GM18505 (cell line): ENCODE results near the gene ACP4.

Experiments
- ATAC-seq: cut with Tn5 transposase; IDR thresholded peaks from one replicate; pipeline ENCODE4 v1.9.1; 2021; ENCODE audit not compliant: unreplicated experiment
- POLR2A ChIP-seq: IDR thresholded peaks from 4 replicates; pipeline ENCODE4 v1.6.1; 2011; ENCODE audit warnings: borderline replicate concordance; ENCODE audit not compliant: insufficient read depth, insufficient read length; ENCODE audit errors: extremely low read depth

ACP4 gene

GRCh38 chr19:50790922-50791467 lies 780 bp downstream of the ACP4 start:
- ATAC-seq = no peak
- no peak for TF ChIP-seq POLR2A

DNA sequence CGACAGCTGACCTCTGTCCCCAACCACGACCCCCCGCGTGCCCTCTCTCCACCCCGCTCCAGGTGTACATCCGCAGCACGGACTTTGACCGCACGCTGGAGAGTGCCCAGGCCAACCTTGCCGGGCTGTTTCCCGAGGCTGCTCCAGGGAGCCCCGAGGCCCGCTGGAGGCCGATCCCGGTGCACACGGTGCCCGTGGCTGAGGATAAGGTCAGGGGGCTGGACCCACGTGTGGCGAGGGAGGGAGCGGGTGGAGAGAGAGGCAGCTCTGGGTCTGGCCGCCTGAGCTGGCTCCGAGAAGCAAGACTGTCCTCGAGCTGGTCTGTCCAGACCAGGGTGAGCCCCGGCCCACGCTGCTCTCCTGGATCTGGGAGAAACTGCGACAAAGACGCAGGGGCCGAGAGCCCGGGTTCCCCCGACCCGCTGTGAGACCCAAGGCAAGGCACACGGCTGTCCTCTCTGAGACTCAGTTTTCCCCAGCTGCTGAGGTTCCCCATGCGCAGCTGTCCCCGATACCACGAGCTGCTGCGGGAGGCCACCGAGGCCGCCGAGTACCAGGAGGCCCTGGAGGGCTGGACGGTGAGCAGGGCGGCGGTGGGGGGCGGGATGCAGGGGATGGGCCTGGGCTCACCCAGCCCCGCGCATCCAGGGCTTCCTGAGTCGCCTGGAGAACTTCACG lies 1.5 kb downstream of the ACP4 start:
- ATAC-seq = no peak
- TF ChIP-seq POLR2A = no peak

DNA sequence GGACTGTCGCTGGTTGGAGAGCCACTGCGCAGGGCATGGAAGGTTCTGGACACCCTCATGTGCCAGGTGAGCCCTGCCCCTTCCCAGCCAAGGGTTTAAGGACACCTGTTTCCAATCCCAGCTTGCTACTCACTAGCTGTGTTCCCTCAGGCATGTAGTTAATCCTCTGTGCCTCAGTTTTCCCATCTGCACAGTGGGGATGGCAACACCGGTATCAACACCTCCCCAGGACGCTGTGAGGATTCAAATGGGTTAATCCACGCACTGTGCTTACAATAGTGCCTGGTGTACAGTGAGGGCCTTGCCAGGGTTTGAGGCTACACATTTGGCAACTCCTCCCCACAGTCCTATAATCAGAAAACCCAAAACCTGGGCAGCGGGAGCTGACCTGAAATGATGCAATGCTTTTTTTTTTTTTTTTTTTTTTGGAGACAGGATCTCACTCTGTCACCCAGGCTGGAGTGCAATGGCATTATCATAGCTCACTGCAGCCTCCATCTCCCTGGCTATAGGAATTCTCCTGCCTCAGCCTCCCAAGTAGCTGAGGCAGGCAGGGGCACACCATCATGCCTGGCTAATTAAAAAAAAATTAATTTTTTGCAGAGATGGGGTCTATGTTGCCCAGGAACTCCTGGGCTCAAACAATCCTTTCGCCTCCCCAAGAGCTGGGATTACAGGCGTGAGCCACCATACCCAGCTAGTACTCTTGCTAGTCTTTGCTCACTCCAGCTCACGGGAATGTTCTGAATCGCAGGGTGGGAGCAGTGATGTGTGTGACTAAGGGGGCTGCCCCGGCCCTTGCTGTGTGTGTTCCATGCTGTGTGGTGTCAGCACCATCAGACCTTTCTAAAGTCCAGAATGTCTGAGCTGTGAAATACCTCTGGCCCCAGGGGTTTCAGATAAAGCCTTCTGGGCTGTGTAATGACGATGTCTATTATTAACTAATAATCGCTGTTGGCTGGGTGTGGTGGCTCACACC lies 2.3 kb downstream of the ACP4 start:
- no peak for ATAC-seq
- TF ChIP-seq POLR2A = no peak

DNA sequence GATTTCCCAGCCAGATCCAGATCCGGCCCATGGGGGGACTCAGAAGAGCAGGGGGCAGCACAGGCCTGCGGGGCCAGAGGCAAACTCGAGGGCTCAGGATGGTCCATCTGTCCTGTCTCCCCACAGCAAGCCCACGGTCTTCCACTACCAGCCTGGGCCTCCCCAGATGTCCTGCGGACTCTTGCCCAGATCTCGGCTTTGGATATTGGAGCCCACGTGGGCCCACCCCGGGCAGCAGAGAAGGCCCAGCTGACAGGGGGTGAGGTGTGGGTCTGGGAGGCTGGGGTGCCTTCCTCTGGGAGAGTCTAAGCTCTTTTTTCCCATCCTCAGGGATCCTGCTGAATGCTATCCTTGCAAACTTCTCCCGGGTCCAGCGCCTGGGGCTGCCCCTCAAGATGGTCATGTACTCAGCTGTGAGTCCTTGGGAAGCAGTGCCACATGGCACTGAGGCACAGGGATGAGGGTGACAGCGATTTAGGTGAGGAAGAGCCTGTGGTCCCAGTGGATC lies 3.4 kb downstream of the ACP4 start:
- TF ChIP-seq POLR2A = no peak
- ATAC-seq = no peak

GRCh38 chr19:50794074-50794875 lies 4.1 kb downstream of the ACP4 start:
- ATAC-seq = no peak
- TF ChIP-seq POLR2A = no peak

- TF ChIP-seq POLR2A = peak; percentile 62
Measured at GRCh38 chr19:50794876-50795663, 4.9 kb downstream of the ACP4 start.

GRCh38 chr19:50795664-50796073 lies 5.5 kb downstream of the ACP4 start:
- no peak for TF ChIP-seq POLR2A
- ATAC-seq = no peak

More at GRCh38 chr19:50794876-50795663, 4.9 kb downstream of the ACP4 start:
- ATAC-seq = no peak

DNA sequence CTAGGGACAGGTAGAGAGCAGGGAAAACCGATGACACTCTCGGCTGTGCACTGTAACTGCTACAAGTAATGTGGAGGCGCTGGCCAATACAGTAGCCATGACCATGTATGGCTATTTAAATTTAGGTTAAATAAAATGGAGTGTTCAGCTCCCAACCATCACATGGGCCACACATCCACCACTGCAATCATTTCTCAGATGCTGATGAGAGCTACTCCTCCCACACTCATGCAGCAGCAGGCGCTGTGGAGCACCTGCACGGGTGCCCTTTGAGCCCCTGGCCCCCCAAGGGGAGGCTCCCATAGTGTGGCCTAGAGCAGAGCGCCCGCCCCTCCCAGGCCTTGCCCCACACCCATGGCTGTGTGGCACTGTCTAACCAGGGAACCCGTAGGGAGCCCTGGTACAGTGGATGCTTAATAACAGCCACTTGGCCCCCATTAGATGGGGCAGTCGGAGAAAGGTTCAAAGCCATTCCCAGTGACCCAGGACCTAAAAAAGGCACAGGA lies 6.0 kb downstream of the ACP4 start:
- peak; percentile 47 for TF ChIP-seq POLR2A
- no peak for ATAC-seq

- ATAC-seq = no peak
- TF ChIP-seq POLR2A = peak; percentile 31
Measured at GRCh38 chr19:50796634-50797428, 6.6 kb downstream of the ACP4 start.

DNA sequence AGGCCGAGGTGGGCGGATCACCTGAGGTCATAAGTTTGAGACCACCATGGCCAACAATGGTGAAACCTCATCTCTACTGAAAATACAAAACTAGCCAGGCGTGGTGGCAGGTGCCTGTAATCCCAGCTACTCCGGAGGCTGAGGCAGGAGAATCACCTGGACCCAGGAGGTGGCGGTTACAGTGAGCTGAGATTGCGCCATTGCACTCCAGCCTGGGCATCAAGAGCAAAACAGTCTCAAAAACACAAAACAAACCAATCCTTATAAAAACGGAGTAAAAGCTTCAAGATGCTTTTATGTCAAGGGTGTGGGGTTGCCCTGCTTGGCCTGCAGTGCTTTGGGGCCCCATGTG lies 7.2 kb downstream of the ACP4 start:
- ATAC-seq = no peak

More for the DNA sequence above, 7.2 kb downstream of the ACP4 start:
- no peak for TF ChIP-seq POLR2A
